ENCODE measurements around the gene UBXN6. TPM values are rescaled to one million over a fixed set of nuclear protein-coding genes. Genes with fewer than 3 reads are reported as not detected.

The UBXN6 gene
- total and polyA plus RNA-seq, 10 donors = 72.3 to 146 (median 91.4) TPM

- H3K36me3 ChIP-seq = peaks cover 0 to 45% (median 18%) of the 10 kb centered on the region in 6 donors
- H3K4me1 ChIP-seq = peaks cover 28 to 95% (median 85%) of the 10 kb centered on the region in 6 donors
- 70 to 86% (median 75%) methylated on average over 14 to 15 of the region's 15 CpGs for WGBS, 5 donors
- no peaks in the 10 kb centered on the region for H3K9me3 ChIP-seq
- H3K27me3 ChIP-seq (replicated peaks in 1 of 7) = no peaks in the 10 kb centered on the region
- TF ChIP-seq POLR2A (IDR thresholded peaks at IDR 0.05) (no peak), POLR2AphosphoS5 (IDR thresholded peaks at IDR 0.05) (no peak), CTCF (IDR thresholded peaks at IDR 0.05 in 8 of 11, conservative IDR thresholded peaks at IDR 0.05 in 3 of 11) (no peak)
- DNase-seq = no peak
- intact Hi-C loops (cut with DNase I; ENCODE audit: low total_unique reads) = no loop called here
- peak overlapping the region in 1 of 8 donors; percentile 19 for H3K4me3 ChIP-seq
- peak overlapping the region in 6 of 8 donors; percentile 12 to 93 (median 56) for H3K27ac ChIP-seq
Observed at GRCh38 chr19:4396949-4397783, 60.4 kb downstream of the UBXN6 start.

Small RNAs within 50 kb of the gene (microRNA-seq; reads per million reads assigned to microRNA genes)
- gene MIR4746 = 0.28 to 2.5 (median 1.8) reads per million in 3 donors

Small RNAs within 50 kb of the gene (small RNA-seq; reads per million reads assigned to genes)
- 0 reads per million in 4 donors for gene MIR4746

Other genes with a start within 250 kb of the UBXN6 start
- gene EBI3, start 228.3 kb downstream of the UBXN6 start, total RNA-seq = 10 to 100 TPM; 16.2 to 60.6 (median 38.1) TPM
- gene EBI3, start 228.3 kb downstream of the UBXN6 start, polyA plus RNA-seq = 10 to 100 TPM; 15.0 to 32.9 (median 27.5) TPM
- 10 to 100 TPM; 17.4 to 23.3 (median 21.2) TPM for gene YJU2, start 210.7 kb downstream of the UBXN6 start, total RNA-seq
- gene YJU2, start 210.7 kb downstream of the UBXN6 start, polyA plus RNA-seq = 10 to 100 TPM; 27.0 to 34.0 (median 27.5) TPM
- 1 to 10 TPM in 2 of 7 donors, not detected in 5; 1.2 to 3.9 TPM for gene SHD, start 178.5 kb downstream of the UBXN6 start, total RNA-seq
- gene SHD, start 178.5 kb downstream of the UBXN6 start, polyA plus RNA-seq = under 1 TPM in 2 of 3 donors, not detected in 1; 0.05 to 0.41 TPM
- gene TMIGD2, start 155.4 kb downstream of the UBXN6 start, total RNA-seq = 1 to 10 TPM; 1.6 to 5.0 (median 3.8) TPM
- 1 to 10 TPM; 3.1 to 6.1 (median 4.5) TPM for gene TMIGD2, start 155.4 kb downstream of the UBXN6 start, polyA plus RNA-seq
- gene FSD1, start 153.2 kb downstream of the UBXN6 start, total RNA-seq = 1 to 10 TPM in 6 of 7 donors, under 1 TPM in 1; 0.80 to 6.6 (median 2.0) TPM
- gene FSD1, start 153.2 kb downstream of the UBXN6 start, polyA plus RNA-seq = 1 to 10 TPM; 2.3 to 3.0 (median 2.5) TPM
- gene STAP2, start 119.0 kb downstream of the UBXN6 start, total RNA-seq = 1 to 10 TPM in 4 of 7 donors, under 1 TPM in 2, not detected in 1; 0.79 to 5.1 (median 1.6) TPM
- 1 to 10 TPM; 2.1 to 2.9 (median 2.5) TPM for gene STAP2, start 119.0 kb downstream of the UBXN6 start, polyA plus RNA-seq
- gene MPND, start 114.2 kb downstream of the UBXN6 start, total RNA-seq = 10 to 100 TPM in 4 of 7 donors, 1 to 10 TPM in 3; 6.4 to 24.2 (median 13.8) TPM
- gene MPND, start 114.2 kb downstream of the UBXN6 start, polyA plus RNA-seq = 10 to 100 TPM; 17.1 to 24.0 (median 17.9) TPM
- 10 to 100 TPM; 37.2 to 77.4 (median 66.2) TPM for gene SH3GL1, start 57.2 kb downstream of the UBXN6 start, total RNA-seq
- 10 to 100 TPM; 26.1 to 44.0 (median 31.3) TPM for gene SH3GL1, start 57.2 kb downstream of the UBXN6 start, polyA plus RNA-seq
- gene CHAF1A, start 55.2 kb downstream of the UBXN6 start, total RNA-seq = 10 to 100 TPM in 5 of 7 donors, 1 to 10 TPM in 2; 9.4 to 17.9 (median 10.6) TPM
- 1 to 10 TPM; 3.8 to 7.4 (median 5.7) TPM for gene CHAF1A, start 55.2 kb downstream of the UBXN6 start, polyA plus RNA-seq
- 10 to 100 TPM; 23.2 to 39.7 (median 29.4) TPM for gene HDGFL2, start 14.5 kb upstream of the UBXN6 start, total RNA-seq
- 100 to 1,000 TPM in 1 of 3 donors, 10 to 100 TPM in 2; 25.3 to 136 (median 26.0) TPM for gene HDGFL2, start 14.5 kb upstream of the UBXN6 start, polyA plus RNA-seq
- 10 to 100 TPM in 1 of 7 donors, 1 to 10 TPM in 5, under 1 TPM in 1; 0.85 to 10.2 (median 4.5) TPM for gene PLIN4, start 60.7 kb upstream of the UBXN6 start, total RNA-seq
- gene PLIN4, start 60.7 kb upstream of the UBXN6 start, polyA plus RNA-seq = 1 to 10 TPM in 1 of 3 donors, under 1 TPM in 2; 0.27 to 1.2 (median 0.52) TPM
- 10 to 100 TPM in 4 of 7 donors, 1 to 10 TPM in 3; 2.4 to 18.4 (median 15.1) TPM for gene PLIN5, start 77.4 kb upstream of the UBXN6 start, total RNA-seq
- gene PLIN5, start 77.4 kb upstream of the UBXN6 start, polyA plus RNA-seq = 1 to 10 TPM in 2 of 3 donors, under 1 TPM in 1; 0.82 to 2.2 (median 2.1) TPM
- gene LRG1, start 82.2 kb upstream of the UBXN6 start, total RNA-seq = 10 to 100 TPM in 6 of 7 donors, 1 to 10 TPM in 1; 9.6 to 54.0 (median 15.8) TPM
- 1 to 10 TPM; 1.7 to 5.6 (median 2.3) TPM for gene LRG1, start 82.2 kb upstream of the UBXN6 start, polyA plus RNA-seq
- gene SEMA6B, start 101.9 kb upstream of the UBXN6 start, total RNA-seq = 10 to 100 TPM; 20.7 to 85.0 (median 55.6) TPM
- gene SEMA6B, start 101.9 kb upstream of the UBXN6 start, polyA plus RNA-seq = 10 to 100 TPM in 2 of 3 donors, 1 to 10 TPM in 1; 5.5 to 24.6 (median 11.2) TPM
- gene TNFAIP8L1, start 181.7 kb upstream of the UBXN6 start, total RNA-seq = 10 to 100 TPM; 21.6 to 39.8 (median 27.5) TPM
- 10 to 100 TPM; 12.5 to 36.7 (median 13.8) TPM for gene TNFAIP8L1, start 181.7 kb upstream of the UBXN6 start, polyA plus RNA-seq
- gene MYDGF, start 212.5 kb upstream of the UBXN6 start, total RNA-seq = 100 to 1,000 TPM in 1 of 7 donors, 10 to 100 TPM in 6; 39.7 to 100 (median 66.3) TPM
- gene MYDGF, start 212.5 kb upstream of the UBXN6 start, polyA plus RNA-seq = 10 to 100 TPM; 39.0 to 72.5 (median 62.6) TPM